GM04503 (cell line): Measurements from ENCODE around the gene HPSE2.

Experiments
- DNase-seq: peaks from one replicate; pipeline ENCODE4 v3.0.0-alpha.2; 2012; ENCODE audit warnings: low read depth

The HPSE2 gene

DNA sequence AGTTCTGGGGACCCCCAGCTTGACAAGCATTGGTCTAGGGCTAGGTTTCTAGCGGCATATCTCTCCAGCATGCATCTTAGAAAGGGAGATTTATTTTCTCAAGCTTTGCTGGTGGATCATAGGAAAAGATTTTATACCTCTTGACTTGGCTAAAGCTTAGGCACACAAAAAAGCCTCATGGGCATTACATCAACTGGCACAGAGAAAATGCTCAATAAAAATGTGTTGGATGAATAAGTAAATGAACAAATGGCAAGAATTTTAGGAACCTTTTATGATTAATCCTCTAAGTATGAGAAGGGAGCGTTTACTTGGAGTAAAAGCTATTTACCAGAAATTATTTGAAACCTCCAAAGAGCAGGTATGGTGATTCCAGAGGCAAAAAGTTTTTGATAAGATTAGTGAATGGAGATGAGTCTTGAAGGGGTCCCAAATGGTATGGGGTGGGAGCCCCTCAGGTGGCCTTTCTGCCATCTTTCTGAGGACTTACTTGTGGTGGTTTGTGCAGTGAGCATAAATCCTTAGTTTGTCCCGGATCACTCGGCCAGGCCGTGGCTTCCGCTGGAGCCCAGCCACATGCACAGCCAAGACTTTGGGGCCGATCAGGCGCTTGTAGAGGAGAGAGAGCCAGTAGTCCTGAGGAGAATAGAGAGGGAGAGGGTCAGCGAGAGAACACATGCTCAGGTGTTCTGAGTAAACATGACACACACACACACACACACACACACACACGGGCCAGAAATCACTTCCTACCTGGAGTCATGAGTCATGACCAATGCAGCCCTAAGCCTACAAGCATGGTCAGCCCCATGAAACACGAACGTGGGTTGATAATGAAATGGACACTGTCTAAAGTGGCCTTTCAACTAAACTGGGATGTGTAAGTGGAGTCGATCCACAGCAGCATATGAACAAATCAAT is 745.8 kb downstream of the HPSE2 start:
- DNase-seq, result no peak

DNA sequence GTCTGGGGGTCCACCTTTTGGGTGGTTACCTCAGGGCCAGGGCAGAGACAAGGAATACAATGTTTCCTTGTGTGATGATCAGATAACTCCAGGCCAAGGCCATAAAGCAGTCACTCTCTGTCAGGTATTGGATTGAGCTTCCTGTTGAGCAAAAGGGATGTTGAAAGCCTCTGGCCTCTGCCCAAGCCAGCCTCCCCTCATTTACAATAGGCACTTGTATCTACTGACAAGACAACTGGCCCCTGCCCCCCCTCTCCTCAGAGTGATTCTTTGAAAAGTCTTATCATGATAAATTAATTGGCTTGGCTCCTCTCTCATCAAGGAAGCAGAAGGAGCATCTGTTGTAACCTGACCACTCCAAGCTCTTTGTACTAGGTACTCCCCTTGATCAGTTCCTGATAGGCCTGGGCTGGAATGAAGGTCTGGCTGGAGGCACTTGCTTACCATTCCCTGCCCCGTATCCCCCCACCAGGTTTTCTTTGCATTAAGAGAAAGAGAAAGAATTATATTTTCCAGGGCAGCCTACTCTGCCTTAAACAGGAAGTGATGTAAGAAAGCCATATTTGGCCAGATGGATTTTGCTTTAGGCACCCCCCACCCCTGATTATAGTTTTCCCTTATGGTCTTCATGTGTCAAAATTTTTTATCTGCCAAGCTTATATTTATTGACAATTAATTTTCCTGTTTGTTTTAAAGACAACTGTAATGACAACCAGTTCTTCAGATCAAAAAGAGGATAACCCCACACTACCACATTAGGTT is 746.8 kb downstream of the HPSE2 start:
- no peak for DNase-seq

- no peak for DNase-seq
Measured at GRCh38 chr10:98487649-98488048, 748.0 kb downstream of the HPSE2 start.

GRCh38 chr10:98486421-98486820 is 749.2 kb downstream of the HPSE2 start:
- peak; percentile 60 for DNase-seq

GRCh38 chr10:98485959-98486358 is 749.7 kb downstream of the HPSE2 start:
- DNase-seq, result no peak

- DNase-seq, result no peak
Measured at GRCh38 chr10:98483658-98484057, 752.0 kb downstream of the HPSE2 start.

DNA sequence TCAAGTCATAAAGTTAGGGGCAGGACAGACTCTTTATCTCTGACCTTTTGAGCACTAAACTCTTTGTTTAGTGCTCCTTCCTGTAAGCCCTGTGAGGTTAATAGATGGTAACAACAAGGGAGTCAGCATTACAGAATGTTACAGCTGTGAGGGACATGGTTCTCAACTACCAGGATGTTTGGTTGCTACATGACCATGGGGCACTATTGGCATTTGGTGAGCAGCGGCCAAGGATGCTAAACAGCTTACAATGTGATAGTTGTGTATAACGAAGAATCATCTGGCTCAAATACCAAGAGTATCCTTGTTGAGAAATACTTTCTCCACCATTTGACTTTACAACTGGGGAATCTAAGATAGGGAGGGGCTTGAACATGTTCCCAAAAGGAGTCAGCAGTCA is 753.6 kb downstream of the HPSE2 start:
- no peak for DNase-seq

GRCh38 chr10:98481404-98481945 is 754.2 kb downstream of the HPSE2 start:
- no peak for DNase-seq

GRCh38 chr10:98478430-98479222 is 757.0 kb downstream of the HPSE2 start:
- peak; percentile 29 for DNase-seq

DNA sequence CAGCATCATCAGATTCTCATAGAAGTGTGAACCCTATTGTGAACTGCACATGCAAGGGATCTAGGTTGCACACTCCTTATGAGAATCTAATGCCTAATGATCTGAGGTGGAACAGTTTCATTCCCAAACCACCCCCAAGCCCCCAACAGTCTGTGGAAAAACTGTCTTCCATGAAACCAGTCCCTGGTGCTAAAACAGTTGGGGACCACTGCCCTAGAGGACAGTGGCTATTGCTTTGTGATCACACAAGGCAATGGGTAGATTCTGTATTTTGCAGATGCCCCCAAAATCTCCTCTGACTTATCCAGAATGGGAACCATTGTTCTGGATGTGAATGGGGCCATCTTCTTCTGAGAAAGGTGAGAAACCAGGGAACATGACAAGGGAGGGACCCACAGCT is 757.8 kb downstream of the HPSE2 start:
- no peak for DNase-seq

- DNase-seq, result no peak
Measured at GRCh38 chr10:98474628-98475027, 761.0 kb downstream of the HPSE2 start.

DNA sequence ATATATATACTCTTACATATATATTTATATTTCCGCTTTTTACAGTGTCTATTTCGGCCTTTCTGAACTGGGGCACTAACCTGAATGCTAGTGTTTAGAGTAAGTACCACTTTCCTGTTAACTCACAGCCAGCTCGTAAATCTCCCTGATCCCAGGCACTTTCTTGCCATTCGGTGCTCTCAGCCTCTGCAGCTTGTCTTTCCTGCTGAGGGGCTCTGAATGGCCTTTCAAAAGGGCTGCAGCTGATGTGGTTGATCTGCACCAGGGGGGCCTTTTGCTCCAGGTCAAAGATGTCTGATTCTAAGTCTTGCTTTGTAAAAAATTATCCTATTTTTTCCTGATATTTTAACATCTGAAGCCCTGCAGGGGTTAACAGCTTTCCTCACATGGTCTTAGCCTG is 763.5 kb downstream of the HPSE2 start:
- DNase-seq, result no peak

DNA sequence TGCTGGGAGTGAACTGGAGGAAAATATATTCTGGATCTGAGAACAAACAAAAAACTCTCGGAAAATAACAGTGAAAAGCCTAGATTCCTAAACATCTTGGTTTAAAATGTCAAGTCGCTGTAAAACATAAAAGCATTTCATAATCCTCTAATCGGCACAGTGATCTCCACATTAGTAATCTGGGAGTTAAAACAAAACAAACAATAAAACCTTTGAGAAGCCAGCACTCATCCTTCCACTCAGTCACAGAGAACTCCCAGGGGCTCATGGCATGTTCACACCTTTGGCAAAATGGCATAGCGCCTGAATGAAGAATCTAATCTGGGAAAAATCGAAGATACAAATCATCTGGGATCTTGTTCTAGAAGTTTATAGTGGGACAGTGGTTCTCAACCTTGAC is 764.8 kb downstream of the HPSE2 start:
- no peak for DNase-seq

DNA sequence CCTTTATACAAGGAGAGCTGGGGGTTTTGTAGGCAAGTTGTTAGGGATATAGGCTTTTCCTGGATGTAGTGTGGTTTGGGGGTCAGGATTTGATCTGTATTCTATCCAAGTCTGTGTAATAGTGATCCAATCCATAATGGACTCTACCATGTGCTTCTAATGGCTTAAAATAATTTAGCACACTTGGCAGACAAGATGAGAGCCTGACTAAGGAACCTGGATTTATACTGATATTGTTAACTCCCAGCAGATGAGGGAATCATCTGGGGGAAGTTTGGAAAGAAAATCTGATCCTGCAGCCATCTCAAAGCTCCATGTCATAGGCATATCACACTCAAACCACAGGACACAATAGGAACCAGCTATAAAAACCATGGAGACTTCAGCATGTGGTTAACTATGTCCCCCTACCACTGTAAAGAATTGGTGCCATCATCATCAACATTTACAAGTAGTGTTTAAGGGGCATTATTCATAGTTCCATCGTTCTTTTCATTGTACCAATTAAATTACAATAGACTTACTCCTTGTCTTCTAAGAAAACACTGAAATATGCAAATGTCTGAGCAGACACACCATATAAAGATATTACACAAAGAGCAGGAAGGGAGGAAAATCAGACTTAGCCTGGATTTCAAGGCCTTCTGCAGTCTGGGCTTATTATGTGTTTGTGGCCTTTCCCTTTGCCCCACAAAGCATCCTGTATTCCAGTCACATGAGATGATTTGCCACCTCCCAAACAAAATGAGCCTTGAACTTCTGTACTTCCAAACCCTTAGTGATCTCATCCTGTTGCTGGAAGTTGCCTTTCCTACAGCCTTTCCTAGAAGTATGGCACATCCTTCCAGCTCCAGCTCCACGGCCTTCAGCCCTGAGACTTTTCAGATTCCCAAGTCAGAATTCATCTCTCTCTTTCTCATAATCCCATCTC is 766.4 kb downstream of the HPSE2 start:
- DNase-seq, result no peak

DNA sequence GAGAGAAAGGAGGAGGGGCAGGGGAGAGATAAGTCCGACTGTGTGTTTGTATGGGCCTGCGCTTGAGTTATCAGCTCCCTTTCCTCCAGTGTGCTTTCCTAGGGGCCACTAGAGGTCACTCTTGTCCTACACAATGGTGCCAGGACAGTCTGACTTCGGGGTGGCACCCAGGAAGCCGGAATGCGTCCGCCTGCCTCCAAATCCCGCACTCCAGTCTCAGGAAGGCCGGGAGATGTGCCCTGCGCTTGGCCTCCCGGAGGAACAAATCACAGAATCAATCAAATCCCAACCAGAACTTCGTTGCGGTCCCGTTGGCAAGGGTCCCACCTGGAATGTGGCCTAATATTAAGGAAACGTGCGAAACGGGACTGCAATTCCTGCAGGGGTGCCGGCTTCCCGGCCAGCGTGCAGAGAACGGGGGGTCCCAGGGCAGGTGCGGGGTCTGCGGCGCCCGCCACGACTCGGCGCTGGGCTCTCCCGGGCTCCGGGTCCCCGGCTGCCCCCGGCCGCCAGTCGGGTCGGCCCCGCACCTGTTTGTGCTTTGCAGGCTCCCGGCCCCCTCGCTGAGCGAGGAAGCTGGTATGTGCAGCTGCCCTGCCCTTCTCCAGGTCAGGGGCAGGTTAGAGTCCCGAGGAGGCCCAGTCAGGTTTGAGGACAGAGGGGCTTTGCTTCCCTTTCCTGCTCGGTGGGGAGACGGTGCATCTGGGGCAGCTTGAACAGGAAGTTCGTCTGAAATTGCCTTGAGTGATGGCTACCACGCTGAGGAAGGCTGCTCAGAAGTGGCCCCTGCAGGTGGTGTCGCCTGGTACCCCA is 767.9 kb downstream of the HPSE2 start:
- peak; percentile 33 for DNase-seq

- DNase-seq, result no peak
Measured at GRCh38 chr10:98466861-98467505, 768.7 kb downstream of the HPSE2 start.

GRCh38 chr10:98465866-98466265 is 769.8 kb downstream of the HPSE2 start:
- DNase-seq, result no peak

- no peak for DNase-seq
Measured at GRCh38 chr10:98463976-98464754, 771.5 kb downstream of the HPSE2 start.

DNA sequence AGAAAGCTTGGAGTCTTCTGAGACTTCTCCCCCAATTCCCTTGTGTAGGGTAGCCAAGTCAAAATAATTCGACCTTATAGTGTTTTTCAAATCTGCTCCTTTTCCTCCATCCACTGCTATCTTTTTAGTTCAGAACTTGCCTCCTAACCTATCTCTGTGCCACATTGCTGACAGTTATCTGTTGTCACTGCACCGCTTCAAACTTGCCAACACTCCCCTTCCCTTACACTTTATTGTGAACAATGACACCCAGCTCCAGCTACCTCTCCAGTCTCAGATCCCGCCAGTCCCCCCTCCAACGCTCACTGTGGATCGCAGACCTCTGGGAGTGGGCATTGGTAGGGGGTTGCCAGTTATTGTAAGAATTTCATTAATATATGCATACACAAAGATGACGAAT is 772.6 kb downstream of the HPSE2 start:
- no peak for DNase-seq
